KOPT-K1 (cell line): ENCODE measurements around the gene PNRC1.

Source experiments
- H3K27ac ChIP-seq: fragments of 200-600 bp; sonication (generic); 2 replicates; pipeline ENCODE4 v1.5.1; 2016; ENCODE audit warnings: antibody characterized with exemption, mild to moderate bottlenecking, low read depth, low read length; ENCODE audit not compliant: poor library complexity, severe bottlenecking
- H3K36me3 ChIP-seq: fragments of 200-600 bp; sonication (generic); 2 replicates; pipeline ENCODE4 v1.5.1; 2017; ENCODE audit warnings: antibody characterized with exemption, mild to moderate bottlenecking, low read length, moderate library complexity; ENCODE audit not compliant: insufficient read depth
- H3K9me3 ChIP-seq: fragments of 200-600 bp; sonication (generic); 2 replicates; pipeline ENCODE4 v1.5.1; 2017; ENCODE audit warnings: antibody characterized with exemption, low read length, mild to moderate bottlenecking; ENCODE audit not compliant: insufficient read depth, poor library complexity, severe bottlenecking

The PNRC1 gene

DNA sequence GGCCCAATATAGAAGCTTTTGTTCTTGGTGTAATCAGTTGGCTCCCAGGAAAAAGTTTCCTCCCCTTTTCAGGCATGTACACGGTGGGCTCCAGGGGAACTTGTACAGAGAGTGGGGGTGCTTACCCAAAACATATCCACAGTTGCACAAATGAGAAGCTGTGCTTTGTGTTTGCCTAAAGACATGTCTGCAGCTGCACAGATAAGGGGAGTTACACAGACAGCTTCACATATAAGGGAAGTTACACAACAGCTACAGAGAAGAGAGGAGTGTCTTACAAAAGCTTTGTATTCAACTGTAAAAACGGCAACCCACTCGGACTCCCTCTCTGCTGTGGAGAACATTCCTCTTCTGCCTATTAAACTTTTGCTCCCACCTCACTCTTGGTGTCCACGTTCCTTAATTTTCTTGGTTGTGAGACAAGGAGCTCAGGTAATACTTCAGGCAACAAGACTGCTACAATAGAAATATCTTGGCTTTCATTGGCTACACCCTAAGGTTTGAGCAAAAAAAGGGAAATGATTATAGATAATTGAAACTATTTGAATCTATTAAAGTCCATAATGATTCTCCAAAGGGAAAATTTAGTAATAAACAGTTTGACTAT lies 7.4 kb upstream of the PNRC1 start:
- Histone ChIP-seq H3K9me3 (no peaks in the 10 kb centered on the region), H3K36me3 (no peaks in the 10 kb centered on the region), H3K27ac (no peak overlapping the region)

DNA sequence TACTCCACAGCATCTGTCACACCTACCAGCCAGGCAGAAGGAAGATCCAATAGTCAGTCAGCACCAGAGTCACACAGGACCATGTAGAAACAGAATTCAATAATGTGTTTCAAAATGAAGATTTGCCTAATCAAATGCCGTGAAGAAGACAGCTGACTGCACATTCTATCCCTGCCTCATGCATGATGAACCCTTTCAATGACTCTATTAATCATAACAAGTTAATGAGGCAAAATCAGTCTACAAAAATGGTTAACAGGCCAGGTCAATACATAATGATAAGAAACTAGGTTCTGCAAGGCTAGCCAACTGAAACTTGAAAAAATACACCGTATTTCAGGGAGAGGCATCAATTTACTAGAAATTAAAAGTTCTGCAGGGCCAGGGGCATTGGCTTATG lies 6.7 kb upstream of the PNRC1 start:
- H3K9me3 ChIP-seq: no peaks in the 10 kb centered on the region
- H3K27ac ChIP-seq: no peak overlapping the region
- no peaks in the 10 kb centered on the region for H3K36me3 ChIP-seq

DNA sequence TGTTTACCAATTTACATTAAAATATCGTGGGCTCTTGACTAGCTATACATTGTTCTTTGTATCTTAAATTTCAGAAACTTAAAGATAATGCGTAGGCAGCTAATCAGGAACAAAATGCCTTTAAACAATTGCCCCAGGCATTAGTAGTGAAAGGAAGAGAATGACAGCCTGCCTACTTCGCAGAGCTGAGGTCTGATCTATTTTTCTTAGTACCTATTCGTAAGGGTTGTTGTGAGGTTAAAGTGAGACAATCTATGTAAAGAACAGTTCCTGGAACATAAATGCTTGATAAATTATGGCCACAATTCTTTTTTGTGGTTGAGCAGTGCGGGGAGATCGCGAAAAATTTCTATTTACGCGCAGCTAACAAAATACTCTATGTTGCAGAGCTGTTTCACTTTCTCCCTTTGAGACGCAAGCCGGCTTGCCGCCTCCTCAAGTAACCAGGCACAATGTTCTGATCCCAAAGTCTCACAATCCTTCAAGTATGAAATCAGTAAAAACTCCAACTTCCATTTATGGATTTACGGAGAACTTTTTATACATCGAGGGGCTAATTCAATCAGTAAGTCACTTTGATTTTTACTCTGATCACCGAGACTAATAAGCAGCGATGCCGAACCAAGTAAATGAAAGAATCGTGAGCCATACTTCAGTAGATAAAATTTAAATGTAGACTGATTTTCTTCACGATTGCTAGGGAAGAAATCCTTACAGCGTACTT lies 878 bp upstream of the PNRC1 start:
- H3K9me3 ChIP-seq: no peaks in the 10 kb centered on the region
- H3K36me3 ChIP-seq: peaks cover 13% of the 10 kb centered on the region
- H3K27ac ChIP-seq: peak overlapping the region; percentile 85

DNA sequence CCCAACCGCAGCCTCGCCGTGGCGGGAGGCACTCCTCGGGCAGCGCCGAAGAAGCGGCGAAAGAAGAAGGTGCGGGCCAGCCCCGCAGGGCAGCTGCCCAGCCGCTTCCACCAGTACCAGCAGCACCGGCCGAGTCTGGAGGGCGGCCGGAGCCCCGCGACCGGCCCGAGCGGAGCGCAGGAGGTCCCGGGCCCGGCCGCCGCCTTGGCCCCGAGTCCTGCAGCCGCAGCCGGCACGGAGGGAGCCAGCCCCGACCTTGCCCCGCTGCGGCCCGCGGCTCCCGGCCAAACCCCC lies 525 bp downstream of the PNRC1 start:
- H3K27ac ChIP-seq: peak overlapping the region; percentile 85
- no peaks in the 10 kb centered on the region for H3K9me3 ChIP-seq
- peaks cover 26% of the 10 kb centered on the region for H3K36me3 ChIP-seq

DNA sequence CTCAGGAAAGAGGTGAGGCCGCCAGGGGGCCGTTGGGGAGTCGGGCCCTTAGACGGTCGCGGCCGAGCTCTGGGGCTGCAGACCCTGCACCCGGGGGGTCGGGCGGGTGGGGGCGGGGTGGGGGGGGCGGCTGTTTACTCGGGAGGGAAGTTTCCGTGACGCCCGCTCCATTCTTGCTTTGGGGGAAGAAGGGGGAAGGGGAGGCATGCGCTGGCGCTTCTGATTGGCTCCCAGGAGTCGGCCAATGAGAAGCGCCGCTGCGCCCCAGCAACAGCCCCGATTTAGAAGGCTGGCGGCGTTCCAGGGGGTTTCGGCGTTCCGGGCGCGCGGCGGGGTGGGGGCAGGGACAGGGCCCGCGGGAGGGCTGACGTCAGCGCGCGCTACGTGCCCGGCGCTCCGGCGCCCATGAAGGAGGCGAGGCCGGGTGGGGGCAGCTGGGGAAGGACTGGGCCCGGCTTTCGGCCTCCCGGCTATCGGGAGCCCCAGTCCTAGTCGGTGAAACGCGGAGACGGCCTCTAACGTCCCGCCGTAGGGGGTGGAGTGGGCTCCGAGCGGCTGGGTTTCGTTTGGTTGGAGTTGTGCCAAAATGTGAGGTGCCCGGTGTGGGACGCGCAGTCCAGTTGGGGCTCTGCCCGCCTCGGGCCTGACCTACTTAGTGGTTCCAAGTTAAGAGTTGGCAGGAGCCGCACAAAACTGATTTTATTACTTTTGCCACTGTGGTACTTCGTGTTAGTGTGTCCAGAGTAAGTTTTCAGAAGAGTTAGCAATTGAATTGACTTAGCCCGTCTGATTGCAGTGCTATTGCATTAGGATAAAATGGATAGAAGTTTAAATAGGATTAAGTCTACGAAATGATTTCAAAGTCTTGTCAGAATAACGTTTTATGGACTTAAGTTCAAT lies 1.1 kb downstream of the PNRC1 start:
- Histone ChIP-seq H3K36me3 (peaks cover 26% of the 10 kb centered on the region), H3K9me3 (no peaks in the 10 kb centered on the region), H3K27ac (peak overlapping the region; percentile 85)

DNA sequence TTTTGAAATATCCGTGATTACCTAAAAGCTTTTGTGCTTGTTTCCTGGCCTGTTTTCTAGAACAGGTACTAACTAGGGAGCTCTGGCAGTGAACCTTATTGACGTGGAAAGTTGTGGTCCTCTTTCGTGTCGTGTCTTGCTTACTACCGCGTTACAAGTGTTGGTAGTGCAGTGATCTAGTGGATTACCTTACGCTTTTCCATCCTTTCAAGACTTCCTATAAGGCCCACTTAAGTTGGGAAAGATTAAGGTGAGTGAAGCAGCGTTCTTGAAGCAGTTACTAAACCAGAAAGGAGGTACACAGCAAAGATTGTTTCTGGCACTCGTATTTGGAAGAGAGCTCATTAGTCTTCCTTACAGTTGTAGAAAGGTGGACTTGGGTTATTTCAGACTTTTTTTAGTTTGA lies 1.9 kb downstream of the PNRC1 start:
- peak overlapping the region; percentile 85 for H3K27ac ChIP-seq
- no peaks in the 10 kb centered on the region for H3K9me3 ChIP-seq
- peaks cover 26% of the 10 kb centered on the region for H3K36me3 ChIP-seq

DNA sequence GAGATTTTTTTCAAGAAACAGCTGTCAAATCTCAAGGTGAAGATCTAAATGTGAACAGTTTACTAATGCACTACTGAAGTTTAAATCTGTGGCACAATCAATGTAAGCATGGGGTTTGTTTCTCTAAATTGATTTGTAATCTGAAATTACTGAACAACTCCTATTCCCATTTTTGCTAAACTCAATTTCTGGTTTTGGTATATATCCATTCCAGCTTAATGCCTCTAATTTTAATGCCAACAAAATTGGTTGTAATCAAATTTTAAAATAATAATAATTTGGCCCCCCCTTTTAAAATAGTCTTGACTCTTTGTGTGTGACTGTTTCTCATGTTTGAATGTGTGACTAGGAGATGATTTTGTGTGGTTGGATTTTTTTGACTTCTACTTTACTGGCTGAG lies 4.0 kb downstream of the PNRC1 start:
- H3K9me3 ChIP-seq: no peaks in the 10 kb centered on the region
- H3K27ac ChIP-seq: no peak overlapping the region
- peaks cover 26% of the 10 kb centered on the region for H3K36me3 ChIP-seq

DNA sequence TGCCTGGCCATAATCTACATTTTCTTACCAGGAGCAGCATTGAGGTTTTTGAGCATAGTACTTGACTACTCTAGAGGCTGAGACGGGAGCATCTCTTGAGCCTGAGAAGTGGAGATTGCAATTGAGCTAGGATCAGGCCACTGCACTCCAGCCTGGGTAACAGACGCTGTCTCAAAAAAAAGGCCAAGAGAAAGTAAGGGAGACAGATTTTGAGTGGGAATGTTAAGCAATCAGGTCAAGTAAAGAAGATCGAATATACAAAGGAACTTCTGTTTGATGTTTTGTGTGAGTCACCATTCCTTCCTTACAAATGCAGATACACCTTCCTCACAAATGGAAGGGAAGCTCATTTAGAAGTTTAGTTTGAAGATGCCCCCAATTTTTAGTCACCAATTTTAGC lies 4.4 kb downstream of the PNRC1 start:
- H3K36me3 ChIP-seq: peaks cover 26% of the 10 kb centered on the region
- no peaks in the 10 kb centered on the region for H3K9me3 ChIP-seq
- no peak overlapping the region for H3K27ac ChIP-seq

DNA sequence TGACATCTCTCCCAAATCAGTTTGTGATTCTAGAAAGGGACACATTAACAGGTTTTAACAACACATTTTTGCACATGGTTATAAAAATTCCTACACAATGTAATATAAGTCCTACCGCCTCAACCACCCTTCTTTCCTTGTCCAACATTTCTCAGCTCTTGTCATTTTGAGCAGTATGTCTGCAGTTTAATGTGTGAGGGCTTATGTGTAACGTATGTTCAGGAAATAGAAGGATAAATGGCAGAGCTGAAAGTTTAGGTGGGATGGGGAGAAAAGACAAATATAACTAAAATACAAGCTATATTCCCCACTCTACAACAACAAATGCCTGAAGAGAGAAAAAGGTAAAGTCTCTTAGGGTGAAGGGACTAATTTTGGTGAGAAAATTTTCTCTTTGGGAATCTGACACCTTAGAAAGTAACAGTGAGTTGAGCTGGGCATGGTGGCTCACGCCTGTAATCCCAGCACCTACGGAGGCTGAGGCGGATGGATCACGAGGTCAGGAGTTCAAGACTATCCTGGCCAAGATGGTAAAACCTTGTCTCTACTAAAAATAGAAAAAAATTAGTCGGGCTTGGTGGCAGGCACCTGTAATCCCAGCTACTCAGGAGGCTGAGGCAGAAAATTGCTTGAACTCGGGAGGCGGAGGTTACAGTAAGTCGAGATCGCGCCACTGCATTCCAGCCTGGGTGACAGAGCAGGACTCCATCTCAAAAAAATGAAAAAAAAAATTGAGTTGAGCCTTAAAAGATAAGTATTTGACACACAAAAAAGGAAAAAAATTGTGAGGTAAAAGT lies 5.1 kb downstream of the PNRC1 start:
- Histone ChIP-seq H3K36me3 (peaks cover 26% of the 10 kb centered on the region), H3K27ac (no peak overlapping the region), H3K9me3 (no peaks in the 10 kb centered on the region)

DNA sequence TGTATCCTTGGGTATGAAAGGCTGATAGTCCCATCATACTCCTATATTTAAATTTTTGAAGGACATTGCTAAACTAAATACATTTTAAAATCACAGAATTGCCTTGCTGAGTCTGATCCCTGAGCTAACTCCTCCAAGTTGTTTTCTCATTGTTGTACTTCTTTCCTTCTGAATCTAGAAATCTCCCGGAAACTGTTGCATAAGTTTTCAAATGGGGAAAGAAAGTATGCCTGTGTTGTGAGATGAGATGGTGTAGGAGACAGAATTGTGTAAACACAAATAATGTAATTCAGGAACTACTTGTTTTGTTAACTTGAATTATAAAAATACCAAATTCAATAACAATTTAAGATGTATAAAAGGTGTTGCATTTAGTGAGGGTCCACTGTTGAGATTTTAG lies 7.3 kb downstream of the PNRC1 start:
- Histone ChIP-seq H3K27ac (no peak overlapping the region), H3K36me3 (peaks cover 26% of the 10 kb centered on the region), H3K9me3 (no peaks in the 10 kb centered on the region)

DNA sequence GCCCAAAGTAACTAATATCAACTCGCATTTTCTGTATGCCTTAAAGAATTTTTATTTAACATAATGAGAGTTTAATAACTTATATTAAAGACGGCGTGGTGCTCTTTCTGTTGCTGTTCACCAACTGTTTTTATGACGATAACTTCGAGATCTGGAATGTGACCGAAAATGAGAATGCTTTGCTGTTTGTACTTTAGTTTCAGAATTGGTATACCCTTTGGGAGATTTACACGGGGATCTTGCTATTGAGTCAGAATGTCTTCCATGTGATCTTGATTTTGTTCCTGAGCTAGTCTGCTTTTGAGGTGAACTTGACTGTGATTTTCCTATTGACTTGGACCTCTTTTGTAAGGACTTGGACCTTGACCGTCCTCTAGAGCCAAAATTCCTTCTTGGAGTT lies 17.9 kb downstream of the PNRC1 start:
- H3K9me3 ChIP-seq: no peaks in the 10 kb centered on the region

DNA sequence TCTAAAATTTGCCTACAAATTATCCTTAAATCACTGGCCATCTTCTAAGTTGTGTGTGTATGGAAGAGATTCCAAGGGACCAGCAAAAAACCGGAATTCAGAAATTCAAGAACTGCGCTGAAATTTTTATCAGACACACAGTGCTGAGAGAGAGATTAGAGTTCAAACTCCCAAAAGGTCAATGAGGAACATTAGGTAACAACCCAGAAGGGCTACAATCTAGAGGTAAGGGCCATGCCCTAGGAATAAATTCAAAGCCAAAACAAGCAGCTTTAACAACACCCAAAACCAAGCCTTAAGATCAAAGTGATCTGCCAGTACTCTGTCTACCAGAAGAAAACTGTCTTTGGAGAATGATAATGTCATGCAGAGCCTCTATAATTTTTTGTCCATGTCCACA lies 19.6 kb downstream of the PNRC1 start:
- Histone ChIP-seq H3K9me3 (no peaks in the 10 kb centered on the region), H3K36me3 (no peaks in the 10 kb centered on the region), H3K27ac (no peak overlapping the region)

More for the DNA sequence above, 17.9 kb downstream of the PNRC1 start:
- Histone ChIP-seq H3K36me3 (no peaks in the 10 kb centered on the region), H3K27ac (no peak overlapping the region)

DNA sequence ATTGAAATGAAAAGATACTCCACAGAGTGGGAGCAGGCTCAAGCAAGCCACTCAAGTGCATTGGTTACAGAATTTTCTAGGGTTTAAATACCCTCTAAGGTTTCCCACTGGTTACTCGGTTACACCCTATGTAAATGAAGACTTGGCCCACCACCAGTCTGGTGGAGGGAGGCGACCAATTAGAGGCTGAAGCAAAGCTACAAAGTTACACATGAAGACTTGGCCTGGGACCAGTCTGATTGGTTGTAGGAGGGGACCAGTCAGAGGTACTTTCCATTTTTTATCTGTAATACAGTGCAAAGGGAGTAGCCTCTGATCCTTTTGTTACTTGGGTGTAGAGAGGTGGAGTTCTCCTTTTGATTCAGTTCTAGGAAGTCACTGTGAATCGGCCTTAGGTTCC lies 29.7 kb downstream of the PNRC1 start:
- Histone ChIP-seq H3K27ac (no peak overlapping the region), H3K9me3 (no peaks in the 10 kb centered on the region), H3K36me3 (no peaks in the 10 kb centered on the region)

DNA sequence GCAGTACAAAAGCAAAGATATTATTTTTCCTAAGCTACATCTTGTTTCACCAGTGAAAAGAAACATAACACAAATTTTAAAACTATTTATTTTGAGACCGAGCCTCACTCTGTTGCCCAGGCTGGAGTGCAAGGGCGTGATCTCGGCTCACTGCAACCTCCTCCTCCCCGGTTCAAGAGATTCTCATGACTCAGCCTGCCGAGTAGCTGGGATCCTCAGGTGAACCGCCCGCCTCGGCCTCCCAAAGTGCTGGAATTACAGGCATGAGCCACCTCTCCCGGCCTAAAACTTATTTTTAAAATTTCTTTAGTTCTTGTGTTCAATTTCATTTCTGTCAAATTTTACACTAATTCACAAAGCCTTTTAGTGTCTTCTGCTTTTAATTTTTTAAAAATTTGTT lies 31.4 kb downstream of the PNRC1 start:
- Histone ChIP-seq H3K9me3 (no peaks in the 10 kb centered on the region), H3K36me3 (no peaks in the 10 kb centered on the region), H3K27ac (no peak overlapping the region)

DNA sequence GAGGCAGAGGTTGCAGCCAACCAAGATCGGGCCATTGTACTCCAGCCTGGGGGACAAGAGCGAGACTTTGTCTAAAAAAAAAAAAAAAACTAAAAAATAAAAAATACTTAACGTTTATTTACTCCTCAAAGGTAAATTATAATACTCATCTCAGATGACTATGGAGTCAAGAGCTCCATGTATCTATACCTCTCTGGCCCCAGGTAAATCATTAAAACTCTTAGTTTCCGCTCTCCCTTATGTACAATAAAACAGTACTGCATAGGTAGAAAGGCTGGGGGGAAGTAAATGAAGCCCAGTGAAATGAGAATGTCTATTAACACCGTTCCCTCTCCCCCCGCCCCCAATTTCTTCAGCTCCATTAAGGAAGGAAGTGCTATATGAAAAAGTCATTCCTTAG lies 36.2 kb downstream of the PNRC1 start:
- no peak overlapping the region for H3K27ac ChIP-seq
- H3K9me3 ChIP-seq: no peaks in the 10 kb centered on the region

More for the DNA sequence above, 36.2 kb downstream of the PNRC1 start:
- H3K36me3 ChIP-seq: no peaks in the 10 kb centered on the region
